Measurements from ENCODE around the gene FLNC. TPM values are rescaled to one million over a fixed set of nuclear protein-coding genes. Genes with fewer than 3 reads are reported as not detected.
A peak's percentile ranks its signal among the peaks of the same experiment; 100 is the strongest.

FLNC gene
- total RNA-seq, 3 donors from 2014 or later, result 6.9 to 267 (median 15.0) TPM

GRCh38 chr7:128876127-128876526, 45.9 kb downstream of the FLNC start:
- no peaks in the 10 kb centered on the region for H3K36me3 ChIP-seq (ENCODE audit: low read depth)
- peak; percentile 38 to 60 (median 45) for DNase-seq
- intact Hi-C loops (cut with DNase I, micrococcal nuclease), result no loop called here
- H3K4me1 ChIP-seq (ENCODE audit: low read depth), result peaks cover 13% of the 10 kb centered on the region
- TF ChIP-seq, protein P1, sequence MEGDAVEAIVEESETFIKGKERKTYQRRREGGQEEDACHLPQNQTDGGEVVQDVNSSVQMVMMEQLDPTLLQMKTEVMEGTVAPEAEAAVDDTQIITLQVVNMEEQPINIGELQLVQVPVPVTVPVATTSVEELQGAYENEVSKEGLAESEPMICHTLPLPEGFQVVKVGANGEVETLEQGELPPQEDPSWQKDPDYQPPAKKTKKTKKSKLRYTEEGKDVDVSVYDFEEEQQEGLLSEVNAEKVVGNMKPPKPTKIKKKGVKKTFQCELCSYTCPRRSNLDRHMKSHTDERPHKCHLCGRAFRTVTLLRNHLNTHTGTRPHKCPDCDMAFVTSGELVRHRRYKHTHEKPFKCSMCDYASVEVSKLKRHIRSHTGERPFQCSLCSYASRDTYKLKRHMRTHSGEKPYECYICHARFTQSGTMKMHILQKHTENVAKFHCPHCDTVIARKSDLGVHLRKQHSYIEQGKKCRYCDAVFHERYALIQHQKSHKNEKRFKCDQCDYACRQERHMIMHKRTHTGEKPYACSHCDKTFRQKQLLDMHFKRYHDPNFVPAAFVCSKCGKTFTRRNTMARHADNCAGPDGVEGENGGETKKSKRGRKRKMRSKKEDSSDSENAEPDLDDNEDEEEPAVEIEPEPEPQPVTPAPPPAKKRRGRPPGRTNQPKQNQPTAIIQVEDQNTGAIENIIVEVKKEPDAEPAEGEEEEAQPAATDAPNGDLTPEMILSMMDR (IDR thresholded peaks at IDR 0.05), result no peak
- H3K4me3 ChIP-seq, result no peak overlapping the region
- H3K9me3 ChIP-seq, result no peaks in the 10 kb centered on the region
- ATAC-seq, result peak; percentile 61

DNA sequence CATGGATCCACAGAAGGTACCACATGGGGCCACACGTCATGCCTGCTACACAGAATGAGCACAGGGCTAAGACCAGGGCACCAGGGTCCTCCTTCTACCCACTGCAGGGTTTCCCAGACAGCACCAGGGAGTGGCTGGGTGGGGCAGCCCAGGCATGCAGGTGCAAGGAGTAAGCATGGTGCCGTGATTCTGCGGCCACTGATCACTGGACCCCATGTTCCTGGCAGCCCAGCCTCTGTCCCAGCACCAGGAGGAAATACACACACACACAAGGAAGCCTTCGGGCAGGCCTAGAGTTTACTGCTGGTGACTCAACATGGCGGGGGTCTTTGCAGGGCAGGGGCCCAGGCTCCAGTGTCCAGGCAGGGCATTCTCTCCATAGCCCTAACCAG, 46.4 kb downstream of the FLNC start:
- DNase-seq, result peak; percentile 56 to 71 (median 71)

DNA sequence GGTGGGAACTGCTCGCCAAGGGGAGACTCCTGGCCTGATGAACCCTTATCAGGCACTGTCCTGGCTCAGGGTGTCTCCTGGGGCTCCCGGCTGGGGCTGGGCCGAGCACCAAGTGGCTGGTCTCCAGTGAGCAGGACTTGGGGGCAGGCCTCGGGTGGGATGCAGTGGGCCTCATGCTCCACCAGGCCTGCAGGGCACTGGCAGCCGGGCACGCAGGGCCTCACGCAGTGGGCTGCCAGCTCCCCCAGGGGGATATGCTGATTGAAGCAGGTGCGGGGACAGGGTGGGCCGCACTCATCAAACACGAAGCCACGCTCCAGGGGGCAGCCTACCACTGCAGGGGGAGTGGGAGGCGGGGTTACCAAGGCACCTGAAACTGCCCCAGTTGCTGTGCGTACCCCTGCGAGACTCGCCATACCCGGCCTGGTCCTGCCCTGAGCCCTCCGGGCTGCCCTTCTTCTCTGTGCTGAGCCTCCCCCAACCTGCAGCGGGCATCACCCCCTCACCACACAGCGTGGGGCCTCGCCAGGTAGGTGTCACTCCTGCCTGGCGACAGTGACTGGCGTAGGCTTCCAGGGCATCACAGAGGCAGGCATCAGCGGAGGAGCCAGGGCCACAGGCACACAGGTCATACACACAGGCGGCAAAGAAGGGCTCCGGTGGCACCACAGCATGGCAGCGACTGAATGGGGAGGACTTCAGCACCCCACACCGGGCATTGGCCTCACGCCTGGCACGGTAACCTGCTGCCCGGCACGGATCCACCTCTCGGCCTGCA, 47.0 kb downstream of the FLNC start:
- Histone ChIP-seq H3K9me3 (no peaks in the 10 kb centered on the region), H3K4me1 (ENCODE audit: low read depth) (peaks cover 13% of the 10 kb centered on the region), H3K4me3 (no peak overlapping the region), H3K36me3 (ENCODE audit: low read depth) (no peaks in the 10 kb centered on the region)
- intact Hi-C loops (cut with DNase I, micrococcal nuclease), result no loop called here
- TF ChIP-seq, protein P1 (IDR thresholded peaks at IDR 0.05), result no peak
- peak in 2 of 3 donors; percentile 39 to 49 for DNase-seq
- ATAC-seq, result no peak

More for the DNA sequence above, 46.4 kb downstream of the FLNC start:
- TF ChIP-seq, protein P1 (IDR thresholded peaks at IDR 0.05), result no peak
- ATAC-seq, result peak; percentile 62
- Histone ChIP-seq H3K4me3 (no peak overlapping the region), H3K4me1 (ENCODE audit: low read depth) (peaks cover 13% of the 10 kb centered on the region), H3K9me3 (no peaks in the 10 kb centered on the region), H3K36me3 (ENCODE audit: low read depth) (no peaks in the 10 kb centered on the region)
- intact Hi-C loops (cut with DNase I, micrococcal nuclease), result no loop called here

- DNase-seq, result no peak
- Histone ChIP-seq H3K4me1 (ENCODE audit: low read depth) (peaks cover 13% of the 10 kb centered on the region), H3K4me3 (no peak overlapping the region), H3K9me3 (no peaks in the 10 kb centered on the region), H3K36me3 (ENCODE audit: low read depth) (no peaks in the 10 kb centered on the region)
- TF ChIP-seq, protein P1 (IDR thresholded peaks at IDR 0.05), result no peak
- intact Hi-C loops (cut with DNase I, micrococcal nuclease), result no loop called here
- ATAC-seq, result no peak
These were observed 47.5 kb downstream of the FLNC start for GRCh38 chr7:128877756-128878120.

DNA sequence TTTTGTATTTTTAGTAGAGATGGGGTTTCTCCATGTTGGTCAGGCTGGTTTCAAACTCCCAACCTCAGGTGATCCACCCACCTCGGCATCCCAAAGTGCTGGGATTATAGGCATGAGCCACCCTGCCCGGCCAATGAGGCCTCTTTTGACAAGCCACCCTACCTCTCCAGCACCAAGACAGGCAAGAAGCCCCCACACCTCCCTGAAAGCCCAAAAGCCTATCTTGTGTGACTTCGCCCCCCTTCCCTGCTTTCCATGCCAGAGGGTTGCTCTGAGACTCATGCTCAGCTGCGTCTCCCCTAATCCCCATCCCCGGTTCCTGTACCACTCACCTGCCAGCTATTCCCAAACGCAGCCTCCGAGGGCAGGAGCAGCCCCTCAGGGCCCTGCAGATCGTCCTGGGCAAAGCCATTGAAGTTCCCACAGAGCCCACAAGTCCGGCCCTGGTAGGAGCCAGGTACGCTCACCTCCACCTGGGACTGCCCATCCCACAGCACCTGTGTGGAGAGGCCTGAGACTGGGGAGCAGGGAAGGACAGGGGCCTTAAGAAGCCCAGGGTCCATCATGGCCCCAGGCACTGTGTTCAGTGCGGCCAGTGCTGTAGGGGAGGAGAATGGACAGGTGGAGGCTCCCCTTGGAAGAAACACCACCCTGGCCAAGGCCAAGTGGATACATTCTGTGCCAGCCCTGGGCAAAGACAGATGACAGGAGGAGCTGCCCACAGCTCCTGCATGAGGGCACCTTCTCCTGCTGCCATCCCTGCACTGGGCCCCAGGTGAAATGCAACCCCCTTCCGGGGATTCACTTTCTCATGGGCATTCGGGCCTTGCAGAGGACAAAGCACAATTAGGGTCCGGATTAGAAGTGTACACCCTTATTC, 48.3 kb downstream of the FLNC start:
- Histone ChIP-seq H3K9me3 (no peaks in the 10 kb centered on the region), H3K4me3 (no peak overlapping the region), H3K4me1 (ENCODE audit: low read depth) (peaks cover 13% of the 10 kb centered on the region), H3K36me3 (ENCODE audit: low read depth) (no peaks in the 10 kb centered on the region)
- no peak for ATAC-seq
- intact Hi-C loops (cut with DNase I, micrococcal nuclease), result no loop called here
- DNase-seq, result peak in 2 of 3 donors; percentile 19 to 20
- TF ChIP-seq, protein P1 (IDR thresholded peaks at IDR 0.05), result no peak
